SK-N-SH (cell line): ENCODE results near the gene ZCCHC3. TPM values are rescaled to one million over a fixed set of nuclear protein-coding genes. Genes with fewer than 3 reads are reported as not detected.

ENCODE experiments used
- CTCF ChIA-PET: fragments of 300-600, 350-600 bp; formaldehyde crosslinking; extraction: SDS; loops from one replicate; lab custom pipeline; 2021; lab: Yijun Ruan, JAX
- POLR2A ChIA-PET: fragments of 350-600 bp; sonication (Branson Sonifier 250); formaldehyde crosslinking; extraction: SDS; loops from one replicate; lab custom pipeline; 2020; ENCODE audit warnings: antibody characterized with exemption, inconsistent platforms; lab: Yijun Ruan, JAX
- DNase-seq: peaks from one replicate; pipeline ENCODE4 v3.0.0; 2012
- H2AFZ ChIP-seq: fragments of 200-600 bp; sonication (generic); 2 replicates; pipeline ENCODE4 v1.8.1; 2016; ENCODE audit warnings: antibody characterized with exemption, mild to moderate bottlenecking, low read depth
- H3F3A ChIP-seq: fragments of 200-600 bp; sonication (generic); replicated peaks from 2 replicates; pipeline ENCODE3; 2016; ENCODE audit warnings: antibody characterized with exemption, mild to moderate bottlenecking; ENCODE audit not compliant: insufficient read depth
- H3K27ac ChIP-seq, 2 experiments: fragments of 200-500 bp in 1 of 2; fragments of 200-600 bp in 1 of 2; sonication (Bioruptor generic) in 1 of 2; sonication (generic), shearing (Covaris generic) in 1 of 2; 2 replicates each; pipeline versions ENCODE4 v1.5.1 to v1.6.1; 2014 to 2016; ENCODE audit warnings: low read depth in 2 of 2, inconsistent platforms in 1 of 2, low read length in 1 of 2, mild to moderate bottlenecking in 1 of 2, mixed read lengths in 1 of 2
- H3K27me3 ChIP-seq: fragments of 200-600 bp; sonication (generic), shearing (Covaris generic); 2 replicates; pipeline ENCODE4 v1.6.1; 2016; ENCODE audit warnings: mixed run types; ENCODE audit not compliant: insufficient read depth
- H3K36me3 ChIP-seq, 2 experiments: fragments of 200-500 bp in 1 of 2; fragments of 200-600 bp in 1 of 2; sonication (Bioruptor generic) in 1 of 2; sonication (generic) in 1 of 2; replicated peaks in 1 of 2; 2 replicates each; pipeline versions ENCODE3 to v1.5.1; 2014 to 2016; ENCODE audit warnings: low read length in 1 of 2, mild to moderate bottlenecking in 1 of 2; ENCODE audit not compliant: insufficient read depth in 2 of 2, control insufficient read depth in 1 of 2
- H3K4me1 ChIP-seq, 2 experiments: fragments of 200-500 bp in 1 of 2; fragments of 200-600 bp in 1 of 2; sonication (Bioruptor generic) in 1 of 2; sonication (generic), shearing (Covaris generic) in 1 of 2; 2 replicates each; pipeline versions ENCODE4 v1.5.1 to v1.6.1; 2014 to 2016; ENCODE audit warnings: low read depth in 1 of 2, low read length in 1 of 2, mixed run types in 1 of 2; ENCODE audit not compliant: insufficient read depth in 2 of 2, control insufficient read depth in 1 of 2
- H3K4me2 ChIP-seq: fragments of 200-600 bp; sonication (generic), shearing (Covaris generic); 2 replicates; pipeline ENCODE4 v1.6.1; 2017; ENCODE audit warnings: mixed run types
- H3K4me3 ChIP-seq, 2 experiments: fragments of 200-500 bp in 1 of 2; fragments of 200-600 bp in 1 of 2; sonication (Bioruptor generic) in 1 of 2; sonication (generic), shearing (Covaris generic) in 1 of 2; 2 replicates each; pipeline versions ENCODE4 v1.5.1 to v1.8.1; 2014 to 2016; ENCODE audit warnings: low read depth in 2 of 2, inconsistent platforms in 1 of 2, low read length in 1 of 2, mild to moderate bottlenecking in 1 of 2, mixed read lengths in 1 of 2, moderate library complexity in 1 of 2
- H3K79me2 ChIP-seq: fragments of 200-600 bp; sonication (generic); 2 replicates; pipeline ENCODE4 v1.8.1; 2017; ENCODE audit warnings: mild to moderate bottlenecking; ENCODE audit not compliant: insufficient read depth
- H3K9ac ChIP-seq: fragments of 200-600 bp; sonication (generic); 2 replicates; pipeline ENCODE4 v1.6.1; 2017; ENCODE audit warnings: mixed run types
- H3K9me2 ChIP-seq: fragments of 200-600 bp; sonication (generic); 2 replicates; pipeline ENCODE4 v1.6.1; 2017; ENCODE audit warnings: mixed run types
- H3K9me3 ChIP-seq: fragments of 200-600 bp; sonication (generic); 2 replicates; pipeline ENCODE4 v1.6.1; 2017; ENCODE audit warnings: mixed run types, mild to moderate bottlenecking, moderate library complexity
- H4K20me1 ChIP-seq: fragments of 200-600 bp; sonication (generic); 2 replicates; pipeline ENCODE4 v1.6.1; 2017; ENCODE audit warnings: mild to moderate bottlenecking, mixed run types; ENCODE audit not compliant: insufficient read depth
- CHD2 ChIP-seq: fragments of 150-350 bp; IDR thresholded peaks from 2 replicates; pipeline ENCODE4 v1.6.1; 2018; ENCODE audit warnings: low read length; ENCODE audit not compliant: partially characterized antibody
- ELF1 ChIP-seq: IDR thresholded peaks from 2 replicates; pipeline ENCODE4 v1.4.0; 2012
- EP300 ChIP-seq, 2 experiments: IDR thresholded peaks; 2 replicates each; pipeline versions ENCODE4 v1.4.0 to v1.6.1; 2012; ENCODE audit warnings: borderline replicate concordance in 1 of 2, low read depth in 1 of 2, low read length in 1 of 2
- FOSL2 ChIP-seq: IDR thresholded peaks from 2 replicates; pipeline ENCODE4 v1.4.0; 2012; ENCODE audit warnings: low read depth, mild to moderate bottlenecking, moderate library complexity, borderline replicate concordance
- FOXJ3 ChIP-seq: sonication (generic); formaldehyde crosslinking; IDR thresholded peaks from 2 replicates; pipeline ENCODE4 v1.5.1; 2020; ENCODE audit warnings: mild to moderate bottlenecking, missing genetic modification reagents
- GATA2 ChIP-seq: sonication (generic); formaldehyde crosslinking; IDR thresholded peaks from 2 replicates; pipeline ENCODE4 v1.5.0; 2020; ENCODE audit warnings: mild to moderate bottlenecking, missing genetic modification reagents
- IRF3 ChIP-seq: fragments of 150-350 bp; IDR thresholded peaks from 2 replicates; pipeline ENCODE4 v1.6.1; 2016; ENCODE audit warnings: mild to moderate bottlenecking, low read depth, low read length
- MEF2A ChIP-seq: IDR thresholded peaks from 2 replicates; pipeline ENCODE4 v1.4.0; 2012; ENCODE audit warnings: low read depth, borderline replicate concordance
- NFIC ChIP-seq: IDR thresholded peaks from 2 replicates; pipeline ENCODE4 v1.4.0; 2012; ENCODE audit warnings: borderline replicate concordance
- RFX5 ChIP-seq: IDR thresholded peaks from 2 replicates; pipeline ENCODE4 v1.6.1; 2012; ENCODE audit warnings: mild to moderate bottlenecking, improper control_type of control experiment, low read length
- RXRA ChIP-seq: IDR thresholded peaks from 2 replicates; pipeline ENCODE4 v1.4.0; 2012; ENCODE audit warnings: low read depth, mild to moderate bottlenecking, borderline replicate concordance
- SMC3 ChIP-seq: IDR thresholded peaks from 2 replicates; pipeline ENCODE4 v1.6.1; 2012; ENCODE audit warnings: low read depth, low read length, improper control_type of control experiment
- TAF1 ChIP-seq: IDR thresholded peaks from 2 replicates; pipeline ENCODE4 v1.6.1; 2012; ENCODE audit warnings: low read depth, mild to moderate bottlenecking, low read length, moderate library complexity, borderline replicate concordance
- TCF12 ChIP-seq: IDR thresholded peaks from 2 replicates; pipeline ENCODE4 v1.4.0; 2012
- TEAD4 ChIP-seq: IDR thresholded peaks from 2 replicates; pipeline ENCODE4 v1.4.0; 2012; ENCODE audit warnings: mild to moderate bottlenecking, borderline replicate concordance; ENCODE audit not compliant: insufficient read depth
- USF1 ChIP-seq: IDR thresholded peaks from 2 replicates; pipeline ENCODE4 v1.4.0; 2012; ENCODE audit warnings: low read depth, borderline replicate concordance
- USF2 ChIP-seq: fragments of 150-350 bp; IDR thresholded peaks from 2 replicates; pipeline ENCODE4 v1.6.1; 2017; ENCODE audit warnings: antibody characterized with exemption, low read length, low read depth, borderline replicate concordance
- YY1 ChIP-seq: IDR thresholded peaks from 2 replicates; pipeline ENCODE4 v1.4.0; 2012; ENCODE audit warnings: low read depth, mild to moderate bottlenecking
- WGBS: methylation state at CpG from one replicate; pipeline ENCODE4 v1.1.6; 2017; ENCODE audit warnings: low lambda C conversion rate; 5-methylcytosine and 5-hydroxymethylcytosine counted together
- polyA plus RNA-seq, 3 experiments: library from polyadenylated mRNA; depleted of rRNA; stranded (reverse); fragments of >200 nt; gene quantifications; 2 replicates each; pipeline ENCODE4 v1.2.3, GENCODE V29; 2012

Gene ZCCHC3
- polyA plus RNA-seq, 1 of the 3 experiments (the other 2 are of a cell fraction), result 9.5 TPM

- ChIA-PET CTCF (interaction anchor here (1.0 to 5.9 kb wide), 9 partner anchors 18 to 121 kb away, joined by 3 to 65 read pairs (median 6); partner anchors contain the start of gene NRSN2), POLR2A (interaction anchor here (4.7 kb wide), 1 partner anchor 17 kb away, joined by 39 read pairs; the partner anchor contains the start of gene NRSN2)
- H3K9ac ChIP-seq, result no peak overlapping the region
- no peaks in the 10 kb centered on the region for H3K9me3 ChIP-seq
- no peak overlapping the region for H2AFZ ChIP-seq
- H3K27ac ChIP-seq, result peak overlapping the region in 1 of 2 experiments; percentile 55; a peak in 2 of 4 replicates
- TF ChIP-seq IRF3, result no peak
- TF ChIP-seq NFIC, result no peak
- TF ChIP-seq MEF2A, result no peak
- no peak for TF ChIP-seq SMC3
- no peak for TF ChIP-seq YY1
- TF ChIP-seq GATA2 (CRISPR knock-in tag), result no peak
- TF ChIP-seq EP300 (IDR thresholded peaks at IDR 0.05; ENCODE audit: borderline replicate concordance in 1 of 2, low read depth in 1 of 2, low read length in 1 of 2), result no peak
- no peak for TF ChIP-seq FOSL2
- TF ChIP-seq USF1, result no peak
- no peak for TF ChIP-seq TCF12
- no peak for TF ChIP-seq TAF1
- TF ChIP-seq RFX5, result no peak
- TF ChIP-seq FOXJ3 (CRISPR knock-in tag), result no peak
- TF ChIP-seq RXRA, result no peak
- no peak for TF ChIP-seq TEAD4
- TF ChIP-seq ELF1, result no peak
- TF ChIP-seq CHD2, result no peak
- no peak for TF ChIP-seq USF2
- peaks cover 28% of the 10 kb centered on the region for H3F3A ChIP-seq
- peaks cover 22 to 31% of the 10 kb centered on the region in 2 experiments; a peak in 3 of 4 replicates for H3K4me1 ChIP-seq
- H3K27me3 ChIP-seq, result no peaks in the 10 kb centered on the region
- 72% methylated on average over 7 of the region's 7 CpGs for WGBS
- DNase-seq, result no peak
- H4K20me1 ChIP-seq, result peaks cover 46% of the 10 kb centered on the region
- H3K79me2 ChIP-seq, result peaks cover 37% of the 10 kb centered on the region
- H3K36me3 ChIP-seq, result peaks cover 7 to 18% of the 10 kb centered on the region in 2 experiments
- peak overlapping the region; percentile 99 for H3K4me2 ChIP-seq
- H3K9me2 ChIP-seq, result no peaks in the 10 kb centered on the region
- peak overlapping the region in 1 of 2 experiments; percentile 98; a peak in 2 of 4 replicates for H3K4me3 ChIP-seq
Measured at GRCh38 chr20:328975-329695, 31.8 kb downstream of the ZCCHC3 start.
